GM06990 (cell line): ENCODE data around the gene STXBP5.

Experiments
- DNase-seq: peaks from one replicate; pipeline ENCODE4 v3.0.0-alpha.2; 2011; ENCODE audit not compliant: insufficient read length; ENCODE audit errors: extremely low read depth
- H3K27me3 ChIP-seq: replicated peaks from 2 replicates; pipeline ENCODE4 v1.6.0; 2011; ENCODE audit warnings: low read length; ENCODE audit not compliant: control insufficient read depth, insufficient read depth
- H3K36me3 ChIP-seq: 2 replicates; pipeline ENCODE4 v1.5.1; 2011; ENCODE audit warnings: low read length; ENCODE audit not compliant: control insufficient read depth, insufficient read depth
- H3K4me3 ChIP-seq: replicated peaks from 2 replicates; pipeline ENCODE4 v1.5.1; 2011; ENCODE audit warnings: low read depth, mild to moderate bottlenecking, control low read depth, low read length
- CTCF ChIP-seq: IDR thresholded peaks from 2 replicates; pipeline ENCODE4 v1.5.1; 2011; ENCODE audit warnings: low read length, control low read depth, mild to moderate bottlenecking, inconsistent platforms; ENCODE audit not compliant: insufficient read depth, poor library complexity, severe bottlenecking

Gene STXBP5

GRCh38 chr6:147192278-147192911 lies 11.8 kb upstream of the STXBP5 start:
- no peak for TF ChIP-seq CTCF
- no peak overlapping the region for H3K4me3 ChIP-seq
- no peaks in the 10 kb centered on the region for H3K36me3 ChIP-seq
- DNase-seq = no peak
- H3K27me3 ChIP-seq = no peaks in the 10 kb centered on the region

GRCh38 chr6:147194652-147195411 lies 9.4 kb upstream of the STXBP5 start:
- TF ChIP-seq CTCF = no peak
- H3K27me3 ChIP-seq = no peaks in the 10 kb centered on the region
- no peak overlapping the region for H3K4me3 ChIP-seq
- no peaks in the 10 kb centered on the region for H3K36me3 ChIP-seq
- no peak for DNase-seq

GRCh38 chr6:147195510-147195909 lies 8.7 kb upstream of the STXBP5 start:
- H3K36me3 ChIP-seq = no peaks in the 10 kb centered on the region
- H3K4me3 ChIP-seq = no peak overlapping the region
- H3K27me3 ChIP-seq = no peaks in the 10 kb centered on the region
- TF ChIP-seq CTCF = no peak
- DNase-seq = no peak

- no peak for DNase-seq
- Histone ChIP-seq H3K27me3 (no peaks in the 10 kb centered on the region), H3K36me3 (no peaks in the 10 kb centered on the region), H3K4me3 (no peak overlapping the region)
- TF ChIP-seq CTCF = no peak
These were observed 8.2 kb upstream of the STXBP5 start for GRCh38 chr6:147195987-147196386.

GRCh38 chr6:147200711-147201110 lies 3.5 kb upstream of the STXBP5 start:
- no peak for DNase-seq
- Histone ChIP-seq H3K36me3 (no peaks in the 10 kb centered on the region), H3K27me3 (no peaks in the 10 kb centered on the region), H3K4me3 (no peak overlapping the region)
- TF ChIP-seq CTCF = no peak
